Type B pancreatic cell (in vitro differentiated cells): ENCODE measurements around the gene ATP2A2. TPM values are rescaled to one million over a fixed set of nuclear protein-coding genes. Genes with fewer than 3 reads are reported as not detected.
A peak's percentile ranks its signal among the peaks of the same experiment; 100 is the strongest.

Experiments
- DNase-seq: peaks from one replicate; pipeline ENCODE4 v3.0.0; 2021; ENCODE audit warnings: mixed read lengths; ENCODE audit not compliant: unreplicated experiment; ENCODE audit errors: extremely low spot score
- H3K27ac Mint-ChIP-seq: 2 replicates; pipeline ENCODE4 v1.8.0; 2021; ENCODE audit warnings: mild to moderate bottlenecking, mixed read lengths
- H3K27me3 Mint-ChIP-seq: 2 replicates; pipeline ENCODE4 v1.8.0; 2021; ENCODE audit warnings: mixed read lengths
- H3K36me3 Mint-ChIP-seq: 2 replicates; pipeline ENCODE4 v1.8.0; 2021; ENCODE audit warnings: mixed read lengths
- H3K4me1 Mint-ChIP-seq: one replicate; pipeline ENCODE4 v1.8.0; 2021; ENCODE audit warnings: mixed read lengths; ENCODE audit not compliant: unreplicated experiment
- H3K4me3 Mint-ChIP-seq: 2 replicates; pipeline ENCODE4 v1.8.0; 2021; ENCODE audit warnings: mild to moderate bottlenecking, mixed read lengths
- H3K9me3 Mint-ChIP-seq: 2 replicates; pipeline ENCODE4 v1.8.0; 2021; ENCODE audit warnings: mixed read lengths
- CTCF ChIP-seq: fragments of 200-600 bp; sonication (generic); conservative IDR thresholded peaks from 2 replicates; pipeline ENCODE4 v1.5.0; 2021; ENCODE audit warnings: antibody characterized with exemption, mild to moderate bottlenecking
- total RNA-seq: library from RNA; stranded (reverse); gene quantifications from 2 replicates; pipeline ENCODE4 v1.2.1, GENCODE V29; 2021; ENCODE audit warnings: low replicate concordance

Gene ATP2A2
- total RNA-seq, 1 donor from 2014 or later, result 203 TPM

GRCh38 chr12:110243227-110243626 is 37.8 kb upstream of the ATP2A2 start:
- H3K4me1 Mint-ChIP-seq, result peaks cover 40% of the 10 kb centered on the region
- TF ChIP-seq CTCF, result no peak
- no peaks in the 10 kb centered on the region for H3K9me3 Mint-ChIP-seq
- no peak overlapping the region for H3K27ac Mint-ChIP-seq
- H3K36me3 Mint-ChIP-seq, result peaks cover 10% of the 10 kb centered on the region
- no peak for DNase-seq
- no peaks in the 10 kb centered on the region for H3K27me3 Mint-ChIP-seq
- H3K4me3 Mint-ChIP-seq, result no peak overlapping the region

GRCh38 chr12:110244372-110244771 is 36.7 kb upstream of the ATP2A2 start:
- Mint-ChIP-seq H3K27me3 (no peaks in the 10 kb centered on the region), H3K4me1 (peaks cover 51% of the 10 kb centered on the region), H3K27ac (peak overlapping the region; percentile 78), H3K9me3 (no peaks in the 10 kb centered on the region), H3K4me3 (no peak overlapping the region), H3K36me3 (peaks cover 7% of the 10 kb centered on the region)
- TF ChIP-seq CTCF, result no peak
- no peak for DNase-seq

GRCh38 chr12:110244829-110245228 is 36.2 kb upstream of the ATP2A2 start:
- H3K36me3 Mint-ChIP-seq, result peaks cover 7% of the 10 kb centered on the region
- peaks cover 54% of the 10 kb centered on the region for H3K4me1 Mint-ChIP-seq
- no peaks in the 10 kb centered on the region for H3K9me3 Mint-ChIP-seq
- no peak for DNase-seq
- peak overlapping the region; percentile 78 for H3K27ac Mint-ChIP-seq
- H3K27me3 Mint-ChIP-seq, result no peaks in the 10 kb centered on the region
- no peak overlapping the region for H3K4me3 Mint-ChIP-seq
- TF ChIP-seq CTCF, result no peak

- Mint-ChIP-seq H3K9me3 (no peaks in the 10 kb centered on the region), H3K4me3 (no peak overlapping the region), H3K36me3 (peaks cover 7% of the 10 kb centered on the region), H3K27me3 (no peaks in the 10 kb centered on the region), H3K27ac (peak overlapping the region; percentile 78), H3K4me1 (peaks cover 58% of the 10 kb centered on the region)
- DNase-seq, result no peak
- TF ChIP-seq CTCF, result peak; percentile 57
Observed at GRCh38 chr12:110245369-110245772, 35.7 kb upstream of the ATP2A2 start.

GRCh38 chr12:110246636-110247339 is 34.3 kb upstream of the ATP2A2 start:
- peaks cover 7% of the 10 kb centered on the region for H3K36me3 Mint-ChIP-seq
- TF ChIP-seq CTCF, result no peak
- peaks cover 58% of the 10 kb centered on the region for H3K4me1 Mint-ChIP-seq
- H3K27me3 Mint-ChIP-seq, result no peaks in the 10 kb centered on the region
- H3K27ac Mint-ChIP-seq, result peak overlapping the region; percentile 98
- peak overlapping the region; percentile 77 for H3K4me3 Mint-ChIP-seq
- no peak for DNase-seq
- no peaks in the 10 kb centered on the region for H3K9me3 Mint-ChIP-seq
